A172 (cell line): ENCODE data around the gene RPUSD4. TPM values are rescaled to one million over a fixed set of nuclear protein-coding genes. Genes with fewer than 3 reads are reported as not detected.

ENCODE experiments used
- DNase-seq: peaks from one replicate; pipeline ENCODE4 v3.0.0-alpha.2; 2015; ENCODE audit warnings: low spot score
- total RNA-seq: library from RNA; depleted of rRNA; stranded (reverse); fragments of >200 nt; shearing (Covaris generic); gene quantifications from 2 replicates; pipeline ENCODE4 v1.2.3, GENCODE V29; 2014

Gene RPUSD4
- total RNA-seq, 1 experiment from 2014 or later = 12.1 TPM

DNA sequence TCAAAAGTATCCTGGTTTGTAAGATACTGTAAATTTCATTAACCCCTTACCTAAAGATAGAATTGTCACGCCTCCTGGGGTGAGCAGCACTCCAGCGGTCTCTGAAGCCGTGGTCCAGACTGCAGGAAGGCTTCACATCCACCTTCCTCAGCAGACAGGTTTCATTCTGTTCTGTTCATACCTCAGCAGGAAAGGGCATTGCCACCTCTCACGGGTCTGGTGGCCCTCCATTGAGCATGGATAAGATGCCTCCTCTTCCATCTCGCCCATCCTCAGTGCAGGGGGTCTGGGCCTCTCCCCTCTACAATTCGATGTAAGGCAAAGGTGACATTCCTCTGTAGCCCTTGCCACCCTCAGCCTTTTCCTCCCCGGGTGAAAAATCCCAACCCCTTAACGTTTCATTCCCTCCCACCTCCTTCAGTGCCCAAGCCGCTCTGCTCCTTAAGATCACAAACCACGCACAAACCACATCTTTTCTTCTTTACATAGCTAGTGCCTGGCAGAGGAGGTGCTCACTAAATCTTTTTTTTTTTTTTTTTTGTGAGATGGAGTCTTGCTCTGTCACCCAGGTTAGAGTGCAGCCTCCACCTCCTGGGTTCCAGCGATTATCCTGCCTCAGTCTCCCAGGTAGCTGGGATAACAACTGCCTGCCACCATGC, 28.5 kb downstream of the RPUSD4 start:
- DNase-seq = no peak

DNA sequence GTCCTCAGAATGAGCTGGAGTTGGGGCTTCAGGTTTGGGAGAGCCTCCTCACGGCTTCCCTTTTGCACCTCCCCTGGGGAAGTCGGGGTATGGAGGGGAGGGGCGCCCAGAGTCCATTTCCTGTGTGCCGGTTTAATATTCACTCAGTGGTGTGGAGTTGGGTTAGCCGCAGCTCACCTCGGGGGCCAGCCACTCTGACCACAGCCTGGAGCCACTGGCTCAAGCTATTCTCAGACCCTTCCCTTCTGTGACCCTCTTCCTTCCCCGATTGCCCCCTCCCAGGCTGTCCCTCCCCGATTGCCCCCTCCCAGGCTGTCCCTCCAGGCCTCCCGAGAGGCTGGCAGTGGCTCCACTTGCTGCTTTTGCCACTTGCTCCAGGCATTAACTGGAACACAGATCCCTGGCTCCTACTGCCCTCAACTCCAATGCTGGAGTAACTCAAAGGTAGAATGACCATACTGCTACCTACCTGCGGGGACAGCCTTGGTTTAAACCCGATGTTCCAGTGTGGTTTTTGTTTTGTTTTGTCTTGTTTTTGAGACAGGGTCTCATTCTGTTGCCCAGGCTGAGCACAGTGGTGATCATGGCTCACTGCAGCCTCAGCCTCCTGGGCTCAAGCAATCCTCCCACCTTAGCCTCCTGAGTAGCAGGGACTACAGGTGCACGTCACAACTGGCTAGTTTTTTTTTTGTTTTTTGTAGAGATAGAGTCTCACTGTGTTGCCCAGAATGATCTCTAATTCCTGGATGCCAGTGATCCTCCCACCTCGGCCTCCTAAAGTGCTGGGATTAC, 29.3 kb downstream of the RPUSD4 start:
- no peak for DNase-seq

DNA sequence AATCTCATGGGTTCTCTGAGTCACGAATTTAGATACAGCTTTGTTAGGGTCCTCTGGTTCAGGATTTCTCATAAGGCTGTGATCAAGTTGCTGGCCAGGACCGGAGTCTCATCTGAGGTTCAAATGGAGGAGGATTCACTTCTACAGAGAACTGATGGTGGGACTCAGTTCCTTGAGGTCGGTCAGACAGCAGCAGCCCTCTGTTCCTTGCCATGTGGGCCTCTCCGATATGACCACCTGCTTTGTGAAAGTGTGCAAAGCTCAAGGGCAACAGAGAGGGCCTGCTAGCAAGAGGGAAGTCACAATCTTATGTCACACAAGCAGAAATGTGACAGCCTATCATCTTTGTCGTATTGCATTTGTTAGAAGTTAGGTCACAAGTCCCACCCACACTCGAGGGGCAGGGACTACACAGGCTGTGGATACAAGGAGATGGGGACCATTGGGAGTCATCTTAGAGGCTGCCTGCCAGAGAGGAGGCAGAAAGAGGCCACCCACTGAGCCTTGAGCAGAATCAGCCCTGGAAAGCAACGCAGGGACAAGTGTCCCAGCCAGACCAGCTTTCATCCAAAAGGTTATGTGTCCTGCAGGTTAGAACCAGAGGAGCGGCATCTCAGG, 34.5 kb downstream of the RPUSD4 start:
- DNase-seq = no peak

DNA sequence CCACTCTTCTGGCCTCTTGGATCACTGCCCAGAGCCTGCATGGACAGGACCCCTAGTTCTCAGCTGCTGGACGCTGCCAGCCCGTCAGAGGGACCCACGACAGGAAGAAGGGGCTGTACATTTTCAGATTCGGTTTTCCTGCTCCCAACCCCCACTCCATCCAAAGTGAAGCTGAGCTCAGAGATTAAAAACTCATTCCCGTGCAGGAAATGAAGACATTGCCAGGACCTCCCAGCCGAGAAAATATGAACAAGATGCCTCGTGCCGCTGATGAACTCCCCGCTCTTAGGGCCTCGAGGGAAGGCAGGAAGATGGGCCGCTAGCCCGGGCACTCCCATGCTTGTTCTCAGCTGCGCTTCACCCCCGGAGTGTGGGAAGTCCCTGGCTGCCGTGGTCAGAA, 36.1 kb downstream of the RPUSD4 start:
- no peak for DNase-seq

DNA sequence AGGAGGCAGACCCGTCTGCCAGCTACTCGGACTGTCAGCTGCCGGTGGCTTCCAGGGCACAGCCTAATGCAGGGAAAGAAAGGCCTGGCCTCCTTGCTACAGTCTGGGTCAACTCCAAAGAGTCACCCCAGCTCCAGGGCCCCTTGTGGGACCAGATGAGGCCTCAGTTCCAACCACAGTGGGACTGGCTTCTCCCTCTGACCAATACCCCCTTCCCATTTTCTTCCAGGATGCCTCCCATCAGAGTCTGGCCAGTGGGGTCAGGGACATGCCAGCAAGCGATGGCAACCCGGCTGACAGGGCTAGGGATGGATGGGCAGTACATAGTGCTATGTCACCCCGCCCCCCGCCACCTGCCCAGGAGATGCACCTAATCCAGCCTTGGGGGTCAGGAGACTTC, 36.6 kb downstream of the RPUSD4 start:
- DNase-seq = no peak

DNA sequence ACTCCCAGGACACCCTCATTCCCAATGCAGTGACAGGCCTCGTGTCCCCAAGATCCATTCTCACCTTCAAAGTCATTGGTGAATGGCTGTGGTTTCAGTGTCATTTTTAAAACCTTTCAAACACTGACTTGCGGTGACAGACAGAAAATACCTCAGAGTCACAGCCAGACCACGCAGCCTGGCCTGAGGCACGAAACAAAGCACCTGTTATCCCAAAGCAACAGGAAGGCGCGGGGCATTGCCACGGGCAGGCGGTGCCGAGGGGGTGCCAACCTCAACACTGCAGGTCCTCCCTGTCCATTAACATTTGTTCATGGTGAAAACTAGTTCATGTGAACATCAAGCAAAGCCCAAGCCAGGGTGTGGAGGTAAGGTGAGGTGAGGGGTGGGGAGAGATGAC, 38.2 kb downstream of the RPUSD4 start:
- no peak for DNase-seq

DNA sequence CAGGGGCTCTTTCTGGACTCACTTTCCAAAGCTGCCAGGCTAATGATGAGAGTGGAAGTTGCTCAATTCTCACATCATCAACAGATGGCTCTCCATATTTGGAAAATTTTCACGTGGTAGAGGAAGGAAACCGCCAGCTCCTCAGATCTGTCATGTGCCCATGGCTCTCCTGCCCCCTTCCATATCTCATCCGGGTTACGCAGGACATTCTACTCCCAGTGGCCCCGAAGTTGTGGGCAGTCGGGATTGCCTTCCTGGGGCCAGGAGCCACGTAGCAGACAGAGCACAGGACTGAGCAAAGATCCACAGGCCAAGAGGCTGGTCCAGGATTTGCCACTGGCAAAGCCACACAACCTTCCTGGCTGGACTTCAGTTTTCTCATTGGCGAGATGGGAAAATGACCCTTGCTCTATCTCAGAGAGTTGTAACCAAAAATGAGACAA, 38.8 kb downstream of the RPUSD4 start:
- no peak for DNase-seq

DNA sequence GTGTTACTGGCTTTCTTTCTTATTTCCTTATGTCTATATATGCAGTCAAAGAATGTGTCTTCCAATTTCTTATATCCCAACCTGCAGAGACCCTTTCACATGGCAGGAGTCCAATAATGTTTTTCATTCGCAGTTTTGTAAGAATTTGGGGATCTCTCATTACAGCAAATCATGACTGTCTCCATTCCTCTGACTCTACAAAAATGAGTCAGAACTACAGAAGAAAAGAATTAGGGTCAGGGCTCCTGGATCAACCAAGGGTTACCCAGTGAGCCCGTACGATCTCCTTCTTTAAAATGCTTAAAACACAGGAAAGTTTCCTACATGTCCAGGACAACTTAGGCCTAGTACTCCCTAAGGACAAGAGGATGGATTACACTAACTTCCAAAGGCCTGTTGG, 42.2 kb downstream of the RPUSD4 start:
- no peak for DNase-seq

DNA sequence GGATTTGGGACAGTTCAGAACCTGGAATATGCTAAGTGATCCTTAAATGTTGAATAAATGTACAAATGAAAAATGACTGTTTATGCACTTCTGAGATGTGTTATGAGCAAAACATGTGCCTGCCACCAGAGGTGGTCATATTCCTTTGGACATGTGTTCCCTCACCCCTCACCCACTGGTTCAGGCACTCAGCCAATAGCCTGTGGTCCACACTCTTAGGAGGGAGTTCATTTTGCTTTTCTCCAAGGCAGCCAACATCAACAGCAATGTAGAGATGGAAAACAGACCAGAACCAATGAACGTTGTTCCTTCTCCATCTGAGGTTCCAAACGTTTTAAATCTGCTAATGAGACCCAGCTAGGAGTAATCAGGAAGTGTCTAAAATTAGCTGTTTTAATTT, 44.0 kb downstream of the RPUSD4 start:
- no peak for DNase-seq

DNA sequence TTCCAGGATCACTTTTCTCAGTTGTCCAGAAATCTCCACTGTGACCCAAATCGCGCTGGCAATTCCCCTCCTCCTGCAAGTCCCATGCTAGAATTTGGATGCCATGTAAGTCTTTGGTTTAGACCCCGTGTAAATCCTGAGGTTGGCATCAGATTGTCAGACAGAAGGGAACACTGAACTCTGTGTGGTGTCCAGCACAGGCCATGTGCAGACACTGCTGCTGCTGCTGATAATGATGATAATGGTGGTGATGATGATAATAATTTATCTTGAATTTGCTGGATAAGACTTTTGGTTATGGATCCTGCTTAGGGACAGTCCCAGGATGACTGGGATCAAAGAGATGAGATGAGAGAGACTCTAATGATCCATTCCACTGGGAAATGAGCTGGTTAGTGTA, 45.0 kb downstream of the RPUSD4 start:
- no peak for DNase-seq

DNA sequence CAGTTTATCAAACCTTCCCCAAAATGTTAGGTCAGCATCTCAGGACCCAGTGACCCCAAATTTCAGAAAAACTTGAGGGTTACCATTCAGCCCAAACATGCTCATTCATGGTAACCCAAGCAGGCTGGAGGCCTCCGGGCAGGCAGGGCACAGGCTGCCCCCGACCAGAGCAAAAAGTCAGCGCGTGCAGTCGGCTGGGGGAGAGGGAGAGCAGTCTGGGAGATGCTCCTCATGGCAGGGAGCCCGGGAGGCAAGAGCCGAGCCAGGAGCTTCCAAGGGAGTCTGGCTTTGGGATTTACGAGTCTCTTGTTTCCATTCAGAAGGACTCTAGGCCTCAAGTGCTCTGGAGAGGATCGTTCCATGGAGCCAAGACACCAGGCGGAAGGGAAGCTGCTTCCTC, 45.7 kb downstream of the RPUSD4 start:
- DNase-seq = no peak

DNA sequence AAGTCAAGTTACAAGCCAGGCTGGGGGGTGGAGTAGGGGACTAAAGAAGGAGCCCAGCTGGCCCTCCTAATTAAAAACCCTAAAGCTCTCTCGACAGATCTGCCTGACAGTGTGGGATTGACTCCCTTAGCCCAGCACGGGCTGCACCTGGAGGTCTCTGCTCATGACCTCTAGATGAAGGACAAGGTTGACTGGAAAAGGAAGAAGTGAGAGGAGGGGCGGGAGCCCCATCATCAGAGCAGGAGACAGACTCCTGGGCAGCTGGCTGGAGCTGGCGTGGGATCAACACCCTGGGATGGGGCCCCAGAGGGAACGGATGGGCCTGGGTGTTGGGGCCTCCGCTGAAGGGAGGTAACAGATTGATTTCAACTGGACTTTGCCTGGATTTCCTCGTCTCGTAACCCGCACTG, 46.1 kb downstream of the RPUSD4 start:
- DNase-seq = no peak

DNA sequence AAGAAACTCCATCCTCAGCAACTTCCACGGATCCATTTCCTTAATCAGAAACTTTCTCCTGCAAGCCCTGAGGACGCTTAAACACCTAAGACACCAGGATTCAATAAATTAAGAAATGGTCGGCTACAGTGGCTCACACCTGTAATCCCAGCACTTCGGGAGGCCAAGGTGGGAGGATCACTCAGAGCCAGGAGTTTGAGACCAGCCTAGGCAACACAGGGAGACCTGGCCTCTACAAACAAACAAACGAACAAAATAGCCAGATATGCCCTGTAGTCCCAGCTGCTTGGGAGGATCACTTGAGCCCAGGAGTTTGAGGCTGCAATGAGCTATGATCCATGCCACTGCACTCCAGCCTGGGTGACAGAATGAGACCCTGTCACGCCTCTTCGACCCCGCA, 46.7 kb downstream of the RPUSD4 start:
- no peak for DNase-seq

DNA sequence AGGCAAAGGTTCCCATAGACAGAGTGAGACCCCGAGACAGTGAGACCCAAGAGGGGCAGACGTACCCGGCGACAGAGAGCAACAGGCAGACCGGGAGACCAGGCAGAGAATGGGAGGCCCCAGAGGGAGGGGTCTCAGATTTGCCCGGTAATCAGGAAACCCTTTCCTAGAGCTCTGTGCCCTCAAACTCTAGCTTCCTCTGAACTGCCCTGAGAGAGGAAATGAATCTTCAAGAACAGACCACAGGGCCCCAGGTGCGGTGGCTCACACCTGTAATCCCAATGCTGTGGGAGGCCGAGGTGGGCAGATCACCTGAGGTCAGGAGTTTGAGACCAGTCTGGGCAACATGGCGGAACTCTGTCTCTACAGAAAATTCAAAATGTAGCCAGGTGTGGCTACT, 47.7 kb downstream of the RPUSD4 start:
- no peak for DNase-seq

DNA sequence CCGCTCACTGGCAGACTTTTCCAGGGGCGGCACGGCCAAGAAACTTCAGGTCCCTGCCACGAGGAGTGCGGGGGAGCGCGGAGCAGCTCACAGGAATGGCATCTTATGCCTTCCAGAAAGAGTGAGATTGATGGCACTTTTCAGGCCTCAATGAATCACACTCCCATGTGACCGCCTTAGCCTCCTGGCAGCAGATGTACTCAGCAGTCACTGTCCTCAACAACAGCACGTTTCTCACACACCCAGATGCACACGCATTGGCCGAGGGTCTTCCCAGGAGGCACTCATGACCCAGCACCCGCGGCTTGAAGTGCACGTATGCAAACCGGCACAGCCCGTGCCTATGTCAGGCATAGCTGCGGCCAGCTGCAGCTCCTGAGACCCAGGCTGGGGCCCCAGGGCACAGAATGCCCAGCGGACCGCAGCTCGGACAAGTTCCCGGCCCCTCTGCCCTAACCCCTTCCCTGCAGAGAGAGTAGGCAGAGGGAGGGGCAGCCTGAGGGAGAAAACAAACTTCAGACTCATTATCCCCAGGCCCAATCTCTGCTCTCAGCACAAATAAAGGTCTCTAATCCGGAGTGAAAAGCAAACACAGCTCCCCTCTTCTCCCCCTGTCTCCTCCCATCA, 48.3 kb downstream of the RPUSD4 start:
- peak; percentile 81 for DNase-seq

DNA sequence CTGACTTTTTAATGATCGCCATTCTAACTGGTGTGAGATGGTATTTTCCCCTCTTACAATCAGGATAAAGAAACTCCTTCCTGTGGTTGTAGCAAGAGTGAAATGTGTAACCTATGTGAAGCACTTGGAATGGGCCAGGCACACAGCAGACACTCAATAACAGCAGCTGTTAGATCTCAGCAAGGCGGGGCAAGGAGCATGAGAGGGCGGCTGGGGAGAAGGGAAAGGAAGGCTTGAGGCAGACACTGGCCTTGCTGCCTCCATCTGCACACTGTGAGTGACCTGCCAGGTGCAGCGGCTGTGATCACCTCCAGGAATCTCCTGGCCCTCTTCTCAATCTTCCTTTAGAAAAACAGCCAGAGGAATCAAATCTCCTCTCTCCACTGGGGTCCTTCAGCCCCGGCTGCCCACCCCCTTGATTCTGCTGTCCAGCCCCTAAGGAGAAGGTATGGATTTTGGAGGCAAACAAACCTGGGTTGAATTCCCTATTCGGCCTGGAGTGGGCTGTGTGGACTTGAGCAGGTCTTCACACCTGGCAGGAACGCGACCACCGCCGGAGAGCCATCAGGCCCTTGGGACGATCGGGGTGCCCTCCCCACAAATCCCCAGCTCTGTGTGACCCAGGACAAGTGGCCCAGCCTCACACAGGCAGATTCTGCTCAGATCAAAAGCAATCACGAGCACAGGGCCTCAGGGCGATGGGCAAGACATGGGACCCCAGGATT, 49.0 kb downstream of the RPUSD4 start:
- DNase-seq = no peak

DNA sequence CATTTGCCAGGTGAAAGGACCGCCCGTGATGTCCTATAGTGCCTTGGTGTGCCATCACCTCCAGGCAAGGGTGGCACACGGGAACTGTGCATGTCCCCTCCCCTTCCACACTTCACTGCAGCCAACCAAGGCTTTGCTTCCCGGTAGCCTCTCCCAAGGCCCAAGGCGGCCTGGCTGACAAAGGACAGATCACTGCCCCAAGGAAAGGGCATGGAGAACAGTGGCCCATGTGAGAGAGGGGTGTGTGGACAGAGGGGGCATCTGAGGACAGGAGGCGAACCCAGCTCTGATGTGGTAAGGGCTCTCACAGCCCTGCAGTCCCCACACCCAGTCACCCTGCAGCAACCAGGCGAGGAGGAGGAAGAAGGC, 50.4 kb downstream of the RPUSD4 start:
- no peak for DNase-seq

DNA sequence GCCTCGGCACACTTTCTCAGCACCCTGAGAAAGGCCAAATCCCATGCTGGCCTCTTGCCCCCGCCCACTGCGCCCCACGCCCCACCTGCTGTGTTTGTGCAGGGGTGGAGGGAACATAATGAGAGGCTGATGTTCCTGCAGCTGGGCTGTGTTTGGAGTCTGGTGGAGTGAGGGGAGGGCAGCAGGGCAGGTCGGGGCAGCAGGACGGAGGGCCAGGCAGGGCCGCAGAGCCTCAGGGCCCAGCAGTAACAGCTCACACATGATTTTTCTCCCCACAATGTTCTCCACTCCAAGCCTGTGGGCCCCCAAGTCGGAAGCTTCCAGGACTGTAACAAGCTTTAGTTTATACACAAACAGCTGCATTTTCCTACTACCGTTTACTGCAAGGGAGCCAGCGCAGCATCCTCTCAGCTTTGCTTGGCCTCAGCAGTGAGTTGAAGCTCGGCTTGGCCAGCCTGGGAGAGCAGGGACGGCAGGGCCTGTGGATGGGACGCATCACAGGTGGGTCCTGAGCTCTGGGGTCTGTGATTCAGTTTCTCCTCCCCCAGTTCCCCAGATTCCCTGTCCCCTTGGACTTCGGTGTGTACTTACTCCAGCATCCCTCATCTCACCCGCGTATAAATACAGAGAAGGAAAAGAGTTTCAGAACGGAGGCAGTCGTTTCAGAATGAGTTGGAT, 51.0 kb downstream of the RPUSD4 start:
- no peak for DNase-seq

DNA sequence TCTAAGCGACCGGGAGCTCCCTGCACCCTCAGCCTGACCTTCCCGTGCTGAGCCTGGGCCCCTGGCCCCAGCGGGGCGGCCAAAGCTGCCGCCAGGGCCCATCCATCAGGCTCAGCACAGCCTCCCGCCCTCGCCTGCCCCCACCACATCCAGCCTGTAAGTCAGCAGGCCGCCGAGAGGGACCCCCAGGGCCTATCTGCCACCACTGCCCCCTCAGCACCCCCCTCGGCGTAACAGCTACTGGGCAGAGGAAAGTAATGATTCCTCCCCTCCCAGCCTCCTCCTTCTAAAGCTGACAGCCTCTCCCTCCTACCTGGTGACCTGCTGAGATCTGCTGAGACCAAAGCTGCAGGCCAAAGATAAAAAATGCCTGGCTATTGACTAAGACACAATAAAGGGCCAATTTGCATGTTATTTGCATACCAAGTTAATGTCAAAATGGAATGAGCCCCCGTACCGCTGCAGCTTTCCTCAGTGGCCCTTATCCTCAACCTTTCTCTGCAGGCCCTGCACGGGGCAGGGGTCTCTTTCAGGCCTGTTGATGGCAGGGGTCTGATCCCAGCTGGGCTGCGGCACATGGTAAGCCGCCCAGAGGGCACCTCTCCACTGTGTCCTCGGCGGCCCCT, 51.6 kb downstream of the RPUSD4 start:
- no peak for DNase-seq

DNA sequence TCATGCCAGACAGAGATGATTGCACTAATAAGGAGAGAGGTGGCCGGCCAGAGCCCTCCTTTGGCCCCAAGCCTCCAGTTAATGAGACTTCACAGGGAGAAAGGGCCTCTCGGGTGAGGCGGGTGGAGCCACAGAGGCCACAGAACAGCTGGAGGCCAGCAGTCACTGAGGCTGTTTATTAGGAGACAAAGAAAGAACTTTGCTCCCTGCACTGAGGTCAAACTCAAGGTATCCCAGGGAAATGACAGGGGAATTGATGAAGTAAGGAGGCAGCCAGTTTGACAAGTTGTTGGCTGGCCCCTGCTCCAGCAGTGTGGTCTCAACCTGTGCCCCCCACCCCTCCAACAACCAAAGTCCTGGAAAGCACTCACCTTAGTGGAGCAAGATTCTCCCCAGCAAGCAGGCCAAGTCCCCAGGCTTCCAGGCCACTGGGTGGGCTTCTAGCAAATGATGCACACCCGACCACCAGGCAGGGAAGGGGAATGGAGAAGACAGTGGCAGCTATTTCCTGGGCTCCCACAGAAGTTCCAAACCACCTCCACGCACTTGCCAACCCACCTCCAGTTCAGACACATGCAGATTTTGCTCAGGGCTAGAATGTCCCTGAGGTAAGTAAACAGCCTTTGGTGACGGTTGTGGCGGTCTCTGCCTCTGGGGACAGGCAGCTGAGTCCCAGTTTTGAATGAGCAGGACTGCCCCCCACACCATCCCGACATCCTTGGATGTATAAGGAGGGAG, 53.2 kb downstream of the RPUSD4 start:
- DNase-seq = no peak
